Stimulated activated CD8-positive, alpha-beta memory T cell treated with anti-CD3 and anti-CD28 coated beads, Interleukin-4, amount 100 ng/mL, for 24 hours (primary cell): ENCODE measurements around the gene ZNF891.

Experiments used
- DNase-seq: peaks from one replicate; pipeline ENCODE4 v3.0.0-alpha.2; 2020; ENCODE audit warnings: low read depth

Gene ZNF891

DNA sequence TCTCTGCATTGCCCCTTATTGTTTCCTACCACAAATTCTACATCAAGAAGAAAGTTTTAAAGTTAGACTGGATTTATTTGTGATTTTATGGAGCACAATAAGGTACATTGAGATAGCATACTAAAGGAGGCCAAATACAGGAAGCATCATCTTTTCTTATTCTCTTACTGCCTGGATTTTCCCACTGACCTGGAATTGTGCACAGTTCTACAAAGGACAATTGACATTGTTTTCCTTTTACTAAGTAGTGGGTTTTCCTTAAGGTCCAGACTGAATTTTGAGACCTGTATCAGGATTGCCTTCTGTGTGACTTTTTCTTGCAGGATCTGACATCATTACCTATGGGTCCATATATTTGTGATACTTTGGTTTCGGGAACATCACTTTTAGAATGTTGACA, 68.1 kb downstream of the ZNF891 start:
- no peak for DNase-seq

GRCh38 chr12:133058203-133059113, 71.6 kb downstream of the ZNF891 start:
- DNase-seq = no peak

- no peak for DNase-seq
Observed at GRCh38 chr12:133057446-133057845, 72.6 kb downstream of the ZNF891 start.
